Measurements from ENCODE around the gene TMEM170B. TPM values are rescaled to one million over a fixed set of nuclear protein-coding genes. Genes with fewer than 3 reads are reported as not detected.
"Not testable (repeated sequence)": the region's sequence is repeated elsewhere in the genome, so short reads cannot be mapped to it uniquely, and the experiment has no call there.

TMEM170B gene
- total RNA-seq, 2 donors from 2014 or later, result 1.4 to 1.6 TPM

DNA sequence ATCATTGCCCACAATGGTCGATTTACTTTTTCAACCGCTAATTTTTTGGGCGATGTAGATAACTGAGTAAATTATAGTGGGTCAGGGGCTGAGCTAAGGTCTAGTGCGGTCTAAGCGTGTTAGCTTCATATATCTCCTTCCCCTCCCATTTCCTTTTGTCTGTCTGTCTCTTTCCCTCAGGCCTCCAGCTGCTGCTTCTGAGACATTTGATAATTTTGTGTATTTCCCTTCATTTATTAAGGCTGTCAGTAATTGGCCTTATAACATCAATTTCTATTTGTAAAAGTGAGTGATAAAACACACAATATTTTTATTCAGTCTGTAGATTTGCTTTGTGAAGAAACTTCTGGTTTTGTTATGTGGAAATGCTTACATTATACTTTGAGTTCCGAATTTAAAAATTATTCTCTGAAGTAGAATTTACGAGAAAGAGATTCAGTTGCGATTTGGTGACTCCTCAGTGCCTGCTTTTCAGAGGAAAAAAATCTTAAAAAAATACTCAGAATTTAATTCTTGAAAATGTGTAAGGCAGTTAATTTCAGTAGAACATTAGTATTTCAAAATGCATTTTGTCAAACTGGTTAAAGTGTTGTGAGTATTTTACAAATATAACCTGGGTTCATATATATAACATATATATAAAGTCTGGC is 1.4 kb downstream of the TMEM170B start:
- H3K4me1 Mint-ChIP-seq (ENCODE audit: low read depth in 2 of 2), result peaks cover 4 to 6% of the 10 kb centered on the region in 2 donors
- H3K27me3 Mint-ChIP-seq, result peaks cover 6 to 11% of the 10 kb centered on the region in 2 donors
- no peak for DNase-seq (ENCODE audit: low spot score)
- no peaks in the 10 kb centered on the region for H3K9me3 Mint-ChIP-seq
- peak overlapping the region in 1 of 2 donors; percentile 37 for H3K27ac Mint-ChIP-seq
- H3K36me3 Mint-ChIP-seq, result no peaks in the 10 kb centered on the region
- peak overlapping the region; percentile 85 for H3K4me3 Mint-ChIP-seq
- no peak for ATAC-seq

DNA sequence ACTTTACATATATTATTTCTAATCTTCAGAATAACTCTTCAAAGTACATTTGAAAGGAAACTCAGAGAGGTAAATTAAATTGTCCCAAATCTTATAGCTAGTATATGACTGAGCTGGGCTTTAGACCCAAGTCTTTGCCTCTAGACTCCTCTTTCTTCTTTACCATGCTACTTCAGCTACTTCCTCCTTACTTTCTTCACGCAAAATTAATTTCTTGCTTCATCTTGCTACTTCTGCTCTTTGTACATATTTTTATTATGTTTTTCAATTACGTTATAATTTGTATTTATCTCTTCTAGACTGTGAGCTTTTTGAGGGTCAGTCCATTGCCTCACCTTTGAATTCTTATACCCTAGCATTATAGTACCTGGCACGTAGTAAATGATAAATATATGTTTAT is 5.3 kb downstream of the TMEM170B start:
- ATAC-seq (no peak), DNase-seq (ENCODE audit: low spot score) (no peak)
- no peaks in the 10 kb centered on the region for H3K27me3 Mint-ChIP-seq
- no peaks in the 10 kb centered on the region for H3K36me3 Mint-ChIP-seq
- H3K9me3 Mint-ChIP-seq, result no peaks in the 10 kb centered on the region
- no peak overlapping the region for H3K4me3 Mint-ChIP-seq
- H3K4me1 Mint-ChIP-seq (ENCODE audit: low read depth in 2 of 2), result no peaks in the 10 kb centered on the region
- H3K27ac Mint-ChIP-seq, result no peak overlapping the region

DNA sequence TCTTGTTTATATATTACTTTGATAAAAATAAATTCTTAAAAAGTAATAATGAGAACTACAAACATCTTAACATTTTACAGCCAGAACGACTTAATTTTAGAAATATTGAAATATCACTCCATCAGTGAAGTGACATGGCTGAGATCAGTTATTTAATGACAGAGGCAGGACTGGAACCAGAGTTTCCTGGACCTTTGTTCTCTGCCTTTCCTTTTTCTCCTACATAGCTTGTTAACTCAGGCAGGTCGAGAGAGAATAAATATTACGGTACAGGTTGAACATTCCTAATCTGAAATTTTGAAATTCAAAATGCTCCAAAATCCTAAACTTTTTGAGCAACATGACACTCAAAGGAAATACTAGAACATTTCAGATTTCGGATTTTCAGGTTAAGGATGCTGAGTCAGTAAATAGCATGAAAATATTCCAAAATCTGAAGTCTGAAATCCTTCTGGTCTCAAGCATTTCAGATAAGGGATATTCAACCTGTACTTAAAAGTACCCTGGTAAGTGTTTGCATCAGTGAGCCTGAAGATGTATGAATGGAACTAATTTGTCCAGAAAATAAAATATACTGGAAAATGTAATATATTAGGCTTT is 6.5 kb downstream of the TMEM170B start:
- DNase-seq (ENCODE audit: low spot score) (no peak), ATAC-seq (no peak)
- Mint-ChIP-seq H3K4me1 (ENCODE audit: low read depth in 2 of 2) (no peaks in the 10 kb centered on the region), H3K9me3 (no peaks in the 10 kb centered on the region), H3K27ac (no peak overlapping the region), H3K27me3 (no peaks in the 10 kb centered on the region), H3K36me3 (no peaks in the 10 kb centered on the region), H3K4me3 (no peak overlapping the region)

DNA sequence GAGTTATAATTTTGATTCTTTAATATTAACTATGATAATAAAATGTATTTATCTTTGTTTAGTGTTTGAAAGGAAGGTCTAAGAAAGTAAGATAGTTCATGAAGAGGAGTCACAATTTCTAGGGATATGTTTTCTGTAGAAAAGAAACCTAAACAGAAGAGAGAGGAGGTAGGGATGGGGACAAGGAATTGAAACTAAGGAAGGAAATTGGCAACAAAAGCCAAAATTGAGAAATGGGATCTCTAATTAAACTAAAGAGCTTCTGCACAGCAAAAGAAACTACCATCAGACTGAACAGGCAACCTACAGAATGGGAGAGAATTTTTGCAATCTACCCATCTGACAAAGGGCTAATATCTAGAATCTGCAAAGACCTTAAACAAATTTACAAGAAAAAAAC is 10.3 kb downstream of the TMEM170B start:
- not testable (repeated sequence) for H3K4me3 Mint-ChIP-seq; ATAC-seq; H3K27me3 Mint-ChIP-seq; H3K9me3 Mint-ChIP-seq; H3K27ac Mint-ChIP-seq; DNase-seq (ENCODE audit: low spot score); H3K36me3 Mint-ChIP-seq
- H3K4me1 Mint-ChIP-seq (ENCODE audit: low read depth in 2 of 2), result peaks cover 5 to 16% of the 10 kb centered on the region in 2 donors

DNA sequence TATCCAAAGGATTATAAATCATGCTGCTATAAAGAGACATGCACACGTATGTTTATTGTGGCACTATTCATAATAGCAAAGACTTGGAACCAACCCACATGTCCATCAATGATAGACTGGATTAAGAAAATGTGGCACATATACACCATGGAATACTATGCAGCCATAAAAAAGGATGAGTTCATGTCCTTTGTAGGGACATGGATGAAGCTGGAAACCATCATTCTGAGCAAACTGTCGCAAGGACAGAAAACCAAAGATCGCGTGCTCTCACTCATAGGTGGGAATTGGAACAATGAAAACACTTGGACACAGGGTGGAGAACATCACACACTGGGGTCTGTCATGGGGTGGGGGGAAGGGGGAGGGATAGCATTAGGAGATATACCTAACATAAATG is 11.0 kb downstream of the TMEM170B start:
- peaks cover 5 to 16% of the 10 kb centered on the region in 2 donors for H3K4me1 Mint-ChIP-seq (ENCODE audit: low read depth in 2 of 2)
- not testable (repeated sequence) for H3K27me3 Mint-ChIP-seq; H3K4me3 Mint-ChIP-seq; DNase-seq (ENCODE audit: low spot score); ATAC-seq; H3K36me3 Mint-ChIP-seq; H3K9me3 Mint-ChIP-seq; H3K27ac Mint-ChIP-seq

DNA sequence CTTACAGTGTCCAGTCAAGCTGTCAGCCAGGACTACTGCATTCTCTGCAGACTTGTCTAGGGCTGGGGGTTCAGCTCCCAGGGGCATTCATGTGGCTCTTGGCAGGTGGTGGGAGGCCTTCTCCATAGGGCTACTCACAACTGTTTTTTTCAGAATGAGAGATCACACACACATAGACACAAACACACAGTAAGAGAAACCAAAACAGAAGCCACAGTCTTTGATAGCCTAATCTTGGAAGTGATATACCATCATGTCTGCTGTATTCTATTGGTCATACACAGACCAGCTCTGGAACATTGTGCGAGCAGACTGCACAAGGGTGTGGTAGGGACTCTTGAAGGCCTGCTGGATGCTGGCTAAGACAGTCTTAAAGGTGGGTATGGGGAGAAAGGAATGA is 13.5 kb downstream of the TMEM170B start:
- peaks cover 11 to 21% of the 10 kb centered on the region in 2 donors for H3K4me1 Mint-ChIP-seq (ENCODE audit: low read depth in 2 of 2)
- DNase-seq (ENCODE audit: low spot score) (no peak), ATAC-seq (no peak)
- H3K27ac Mint-ChIP-seq, result no peak overlapping the region
- H3K27me3 Mint-ChIP-seq, result no peaks in the 10 kb centered on the region
- H3K9me3 Mint-ChIP-seq, result no peaks in the 10 kb centered on the region
- H3K4me3 Mint-ChIP-seq, result no peak overlapping the region
- no peaks in the 10 kb centered on the region for H3K36me3 Mint-ChIP-seq

DNA sequence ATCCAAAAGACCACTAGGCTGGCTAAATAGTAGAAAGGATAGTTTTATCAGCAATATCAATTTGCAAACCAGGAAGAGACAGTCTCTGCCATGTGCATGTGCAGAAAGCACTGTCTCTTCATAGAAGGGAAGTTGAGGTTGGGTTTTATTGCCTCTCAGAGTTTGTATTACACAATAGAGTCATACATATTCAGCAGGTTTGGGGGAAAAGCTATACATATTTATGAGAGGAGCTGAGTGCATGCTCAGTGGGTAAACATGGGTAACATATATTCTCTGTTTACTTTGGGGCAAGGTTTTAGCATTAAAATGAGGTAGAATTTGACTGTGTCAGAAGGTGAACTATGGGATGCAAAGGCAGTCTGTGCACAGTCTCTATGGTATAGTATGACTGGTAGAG is 14.9 kb downstream of the TMEM170B start:
- Mint-ChIP-seq H3K4me1 (ENCODE audit: low read depth in 2 of 2) (peaks cover 17 to 21% of the 10 kb centered on the region in 2 donors), H3K4me3 (no peak overlapping the region), H3K27me3 (no peaks in the 10 kb centered on the region), H3K9me3 (no peaks in the 10 kb centered on the region), H3K36me3 (no peaks in the 10 kb centered on the region), H3K27ac (no peak overlapping the region)
- no peak for ATAC-seq
- no peak for DNase-seq (ENCODE audit: low spot score)

DNA sequence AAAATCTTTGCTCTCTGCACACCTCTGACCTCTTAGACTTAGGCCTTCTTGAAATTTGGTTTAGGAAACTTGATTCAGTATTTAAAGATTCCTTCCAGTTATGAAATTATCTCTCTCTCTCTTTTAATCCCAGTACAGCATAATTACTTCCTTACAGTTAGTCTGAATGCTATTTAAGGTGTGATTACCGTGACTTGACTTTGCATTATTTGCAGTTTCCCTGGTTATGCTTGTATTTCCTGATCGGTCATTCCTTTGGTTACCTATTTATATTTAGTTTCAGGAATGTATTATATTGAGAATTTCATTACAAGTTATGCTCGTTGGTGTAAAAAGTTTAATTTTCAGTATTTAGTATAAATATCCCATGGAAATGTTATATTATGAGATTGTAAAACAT is 16.3 kb downstream of the TMEM170B start:
- Mint-ChIP-seq H3K4me1 (ENCODE audit: low read depth in 2 of 2) (peaks cover 17 to 21% of the 10 kb centered on the region in 2 donors), H3K9me3 (no peaks in the 10 kb centered on the region), H3K27ac (no peak overlapping the region), H3K27me3 (no peaks in the 10 kb centered on the region), H3K4me3 (no peak overlapping the region), H3K36me3 (no peaks in the 10 kb centered on the region)
- ATAC-seq (no peak), DNase-seq (ENCODE audit: low spot score) (no peak)

DNA sequence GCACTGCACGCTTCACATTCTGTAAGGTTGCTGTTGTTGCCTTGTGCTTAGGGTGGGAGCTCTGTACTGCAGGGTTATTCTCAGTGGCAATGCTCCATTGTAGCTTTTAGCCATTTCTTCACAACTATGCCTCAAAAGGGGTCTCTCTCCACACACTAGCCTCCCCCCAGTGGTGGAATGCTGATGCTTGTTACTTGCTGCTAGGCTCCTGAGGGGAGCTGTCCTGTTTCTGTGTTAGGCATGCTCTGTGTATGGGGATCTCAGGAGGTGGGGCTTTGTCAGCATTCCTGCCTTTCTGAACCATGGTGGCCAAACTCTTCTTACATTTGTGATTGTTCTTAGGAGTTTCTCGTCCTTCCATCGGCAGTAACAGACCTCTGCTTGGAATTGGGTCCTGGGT is 18.8 kb downstream of the TMEM170B start:
- H3K4me3 Mint-ChIP-seq, result no peak overlapping the region
- peaks cover 15 to 17% of the 10 kb centered on the region in 2 donors for H3K4me1 Mint-ChIP-seq (ENCODE audit: low read depth in 2 of 2)
- H3K36me3 Mint-ChIP-seq, result no peaks in the 10 kb centered on the region
- H3K9me3 Mint-ChIP-seq, result no peaks in the 10 kb centered on the region
- DNase-seq (ENCODE audit: low spot score) (no peak), ATAC-seq (peak in 1 of 2 donors; percentile 15)
- H3K27ac Mint-ChIP-seq, result no peak overlapping the region
- no peaks in the 10 kb centered on the region for H3K27me3 Mint-ChIP-seq

DNA sequence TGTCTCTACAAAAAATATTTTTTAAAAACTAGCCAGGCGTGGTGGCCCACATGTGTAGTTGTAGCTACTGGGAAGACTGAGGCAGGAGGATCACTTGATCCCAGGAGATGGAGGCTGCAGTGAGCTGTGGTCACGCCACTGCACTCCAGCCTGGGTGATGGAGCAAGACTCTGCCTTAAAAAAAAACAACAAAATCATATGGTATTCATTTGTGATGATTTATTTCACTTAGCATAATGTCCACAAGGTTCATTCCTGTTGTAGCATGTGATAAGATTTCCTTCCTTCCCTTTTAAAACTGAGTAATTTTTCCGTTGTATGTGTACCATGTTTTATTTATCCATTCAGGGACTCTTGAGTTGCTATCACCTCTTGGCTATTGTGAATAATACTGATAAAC is 26.2 kb downstream of the TMEM170B start:
- Mint-ChIP-seq H3K27ac (no peak overlapping the region), H3K9me3 (no peaks in the 10 kb centered on the region), H3K27me3 (no peaks in the 10 kb centered on the region), H3K36me3 (no peaks in the 10 kb centered on the region), H3K4me1 (ENCODE audit: low read depth in 2 of 2) (no peaks in the 10 kb centered on the region), H3K4me3 (no peak overlapping the region)
- ATAC-seq, result no peak
- no peak for DNase-seq (ENCODE audit: low spot score)

DNA sequence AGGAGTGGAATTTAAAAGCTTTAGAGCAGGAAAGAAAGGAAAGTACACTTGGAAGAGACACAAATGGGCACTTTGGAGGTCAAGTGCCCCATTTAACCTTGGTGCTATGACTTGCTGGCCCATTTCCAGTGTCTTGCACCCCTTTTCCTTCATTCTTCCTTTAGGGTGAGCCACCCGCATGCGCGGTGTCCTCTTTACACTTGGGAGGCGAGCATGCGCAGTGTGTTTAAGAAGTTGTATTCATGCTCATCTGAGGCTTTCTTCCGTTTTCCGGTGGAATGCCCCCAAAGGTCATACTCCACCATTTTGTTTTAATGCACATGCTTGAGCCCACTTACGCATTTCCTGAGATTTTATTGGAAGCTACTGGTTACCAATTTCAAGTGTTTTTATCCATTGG is 29.1 kb downstream of the TMEM170B start:
- ATAC-seq (no peak), DNase-seq (ENCODE audit: low spot score) (no peak)
- no peak overlapping the region for H3K4me3 Mint-ChIP-seq
- H3K27ac Mint-ChIP-seq, result no peak overlapping the region
- no peaks in the 10 kb centered on the region for H3K36me3 Mint-ChIP-seq
- H3K27me3 Mint-ChIP-seq, result no peaks in the 10 kb centered on the region
- no peaks in the 10 kb centered on the region for H3K4me1 Mint-ChIP-seq (ENCODE audit: low read depth in 2 of 2)
- no peaks in the 10 kb centered on the region for H3K9me3 Mint-ChIP-seq

DNA sequence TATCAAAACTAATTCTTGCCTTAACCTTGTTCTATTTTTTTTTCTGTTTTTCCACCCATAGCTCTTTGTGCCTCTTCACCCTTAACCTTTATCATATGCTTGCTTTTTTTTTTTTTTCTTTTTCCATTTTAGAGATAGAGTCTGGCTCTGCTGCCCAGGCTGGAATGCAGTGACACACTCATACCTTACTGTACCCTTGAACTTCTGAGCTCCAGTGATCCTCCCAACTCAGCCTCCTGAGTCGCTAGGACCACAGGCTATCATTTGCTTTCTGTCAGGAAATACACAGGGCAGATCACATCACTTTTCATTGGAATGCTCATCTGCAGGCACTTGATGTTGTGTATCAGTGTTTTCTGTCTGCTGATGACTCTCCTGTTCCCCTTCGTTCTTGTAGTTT is 33.5 kb downstream of the TMEM170B start:
- Mint-ChIP-seq H3K4me1 (ENCODE audit: low read depth in 2 of 2) (peaks cover 0 to 6% of the 10 kb centered on the region in 2 donors), H3K27ac (no peak overlapping the region), H3K36me3 (no peaks in the 10 kb centered on the region), H3K9me3 (no peaks in the 10 kb centered on the region), H3K4me3 (no peak overlapping the region), H3K27me3 (no peaks in the 10 kb centered on the region)
- DNase-seq (ENCODE audit: low spot score), result no peak
- ATAC-seq, result no peak

DNA sequence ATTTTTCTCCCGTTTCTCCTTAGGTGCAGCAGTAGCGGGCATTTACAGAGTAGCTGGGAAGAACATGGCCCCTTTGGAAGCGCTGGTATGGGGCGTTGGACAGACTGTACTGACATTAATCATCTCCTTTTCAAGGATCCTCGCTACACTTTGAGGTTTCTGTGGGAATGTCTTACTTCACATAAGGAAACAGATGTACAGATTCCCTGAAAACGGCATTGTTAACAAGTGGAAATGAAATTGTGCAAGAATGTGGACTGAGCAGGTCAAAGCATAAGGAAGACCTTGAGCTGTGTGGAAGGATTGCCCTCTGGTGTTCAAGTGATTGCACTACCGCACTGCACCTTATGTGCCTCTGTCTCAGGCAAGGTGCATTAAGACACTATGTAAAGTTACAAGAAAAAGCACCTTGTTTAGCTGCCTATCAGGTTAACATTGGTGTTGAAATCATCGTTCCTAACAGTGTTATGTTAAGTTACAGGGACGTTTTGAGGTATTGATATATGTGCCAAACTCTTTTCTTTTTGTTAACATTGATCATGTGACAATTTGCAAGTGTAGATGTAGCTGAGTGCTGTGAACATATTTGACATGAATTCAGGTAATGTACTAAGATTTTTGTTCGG is 38.0 kb downstream of the TMEM170B start:
- ATAC-seq, result peak; percentile 84 to 88
- Mint-ChIP-seq H3K27me3 (no peaks in the 10 kb centered on the region), H3K4me1 (ENCODE audit: low read depth in 2 of 2) (peaks cover 0 to 6% of the 10 kb centered on the region in 2 donors), H3K9me3 (no peaks in the 10 kb centered on the region), H3K4me3 (no peak overlapping the region), H3K27ac (no peak overlapping the region), H3K36me3 (no peaks in the 10 kb centered on the region)
- no peak for DNase-seq (ENCODE audit: low spot score)

DNA sequence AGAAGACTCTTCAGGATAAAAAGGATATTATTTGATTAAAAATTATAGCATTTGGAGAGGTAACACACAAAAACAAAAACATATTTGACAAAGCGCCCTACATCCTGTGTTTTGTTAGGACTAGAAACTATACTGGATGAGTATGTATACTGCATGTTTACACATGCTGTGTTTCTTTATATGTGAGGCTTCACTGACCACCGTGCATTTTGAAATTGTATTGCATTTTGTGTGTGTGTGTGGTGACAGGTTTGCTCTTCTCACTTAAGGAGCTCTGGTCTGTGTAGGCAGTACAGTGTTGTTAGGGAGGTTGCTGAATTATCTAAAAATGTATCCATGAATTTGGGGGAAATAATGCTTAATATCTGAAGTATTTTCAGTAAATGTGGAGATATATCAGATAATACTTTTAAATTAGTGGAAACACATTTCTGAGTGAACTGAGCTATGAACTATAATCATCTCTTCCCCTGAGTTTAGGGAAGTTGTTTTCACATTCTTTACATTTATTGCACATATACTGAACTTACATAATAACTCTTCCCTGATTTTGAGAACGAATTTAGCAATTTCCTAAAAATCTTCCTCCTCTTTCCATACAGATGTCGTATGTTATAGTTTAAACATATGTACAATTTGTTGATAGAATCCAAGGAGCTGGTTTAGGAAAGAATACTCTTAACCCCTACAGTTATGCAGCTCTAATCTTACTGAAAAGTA is 43.3 kb downstream of the TMEM170B start:
- H3K36me3 Mint-ChIP-seq, result no peaks in the 10 kb centered on the region
- DNase-seq (ENCODE audit: low spot score), result no peak
- no peak for ATAC-seq
- H3K4me3 Mint-ChIP-seq, result no peak overlapping the region
- no peaks in the 10 kb centered on the region for H3K9me3 Mint-ChIP-seq
- H3K4me1 Mint-ChIP-seq (ENCODE audit: low read depth in 2 of 2), result no peaks in the 10 kb centered on the region
- no peaks in the 10 kb centered on the region for H3K27me3 Mint-ChIP-seq
- H3K27ac Mint-ChIP-seq, result no peak overlapping the region

Data from natural killer cell treated with Interleukin-12 subunit alpha and Interleukin-12 subunit beta and Interleukin-15 and Interleukin-18, amount 100 ng/mL, for 72 hours (primary cell).